ENCODE data around the gene UPB1.

UPB1 gene

DNA sequence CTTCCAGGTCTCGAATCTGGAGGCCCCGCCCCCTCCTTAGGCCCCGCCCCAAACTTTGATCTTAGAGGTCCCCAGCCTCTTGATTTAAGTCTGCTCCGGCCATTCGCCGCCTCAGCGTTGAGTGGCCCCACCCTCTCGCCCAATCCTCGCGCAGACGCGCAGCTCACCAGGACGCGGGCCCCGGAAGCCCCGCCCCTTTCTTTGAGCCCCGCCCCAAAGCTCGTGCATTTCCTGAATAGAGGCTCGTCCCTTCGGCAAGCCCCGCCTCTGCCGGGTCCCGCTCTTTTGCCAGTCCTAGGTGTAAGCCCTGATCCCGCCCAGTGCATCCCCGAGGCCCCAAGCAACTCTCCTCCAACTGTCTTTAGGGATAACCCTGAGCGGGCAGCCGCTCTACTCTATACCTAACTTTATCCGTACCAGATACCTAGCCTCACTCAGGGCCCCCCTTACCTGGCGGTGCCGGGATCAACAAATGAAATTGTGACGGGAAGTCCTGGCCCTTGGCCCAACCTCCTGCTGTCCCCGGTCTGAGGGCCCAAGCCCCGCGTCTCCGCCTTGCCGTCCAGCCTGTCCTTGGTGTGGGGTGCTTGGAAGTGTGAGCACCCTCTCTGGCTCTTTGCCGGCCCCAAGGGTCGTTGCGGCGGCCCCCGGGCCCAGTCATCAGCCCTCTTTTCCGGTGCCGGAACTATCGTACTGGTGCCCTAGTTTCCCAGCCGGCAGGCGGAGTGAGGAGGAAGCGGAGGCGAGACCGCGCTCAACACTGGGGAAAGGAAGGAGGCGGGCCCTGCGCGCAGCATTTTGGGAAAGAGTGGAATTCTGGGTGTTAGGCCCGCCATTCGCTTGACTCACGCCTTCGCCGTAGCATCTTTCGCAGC lies 60.3 kb downstream of the UPB1 start, which contains the start of gene SNRPD3:
Gene SNRPD3, plus strand, starts transcription at position 835 of the 875 bp plus-strand sequence. CDS start 1,676 bp downstream, outside the sequence.
- ATAC-seq (replicated peaks): peak; percentile 83
- Mint-ChIP-seq H3K9me3 (no peaks in the 10 kb centered on the region), H3K27me3 (no peaks in the 10 kb centered on the region), H3K36me3 (ENCODE audit: insufficient read depth) (peaks cover 41% of the 10 kb centered on the region), H3K27ac (peak within 1 kb of the TSS; percentile 95 to 99), H3K4me3 (peak within 1 kb of the TSS; percentile 98 to 99), H3K4me1 (ENCODE audit: low read depth in 2 of 2) (peaks cover 53 to 65% of the 10 kb centered on the region in 2 donors)
- DNase-seq: peak; percentile 94 to 96 (median 95)

DNA sequence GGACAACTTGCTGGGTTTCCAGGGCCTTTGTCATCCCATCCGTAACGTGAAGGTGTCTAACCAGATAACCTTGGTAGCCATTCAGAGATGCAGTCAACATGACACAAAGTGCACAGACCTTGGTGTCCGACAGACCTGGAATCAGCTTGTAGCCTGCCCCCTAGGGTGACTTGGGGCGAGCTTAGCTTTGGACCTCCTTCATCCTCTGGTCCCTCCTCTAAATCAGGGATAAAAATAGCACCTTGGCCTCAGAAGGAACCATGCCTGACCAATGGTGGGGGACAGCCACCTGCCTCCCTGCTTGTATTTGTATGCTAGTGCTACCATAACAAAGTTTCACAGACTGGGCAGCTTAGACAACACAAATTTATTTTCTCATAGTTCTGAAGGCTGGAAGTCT lies 64.3 kb downstream of the UPB1 start:
- Mint-ChIP-seq H3K4me3 (no peak overlapping the region), H3K9me3 (no peaks in the 10 kb centered on the region), H3K27me3 (no peaks in the 10 kb centered on the region), H3K36me3 (ENCODE audit: insufficient read depth) (peaks cover 59% of the 10 kb centered on the region), H3K4me1 (ENCODE audit: low read depth in 2 of 2) (peaks cover 37 to 59% of the 10 kb centered on the region in 2 donors), H3K27ac (no peak overlapping the region)
- no peak for ATAC-seq (replicated peaks)
- DNase-seq: no peak

DNA sequence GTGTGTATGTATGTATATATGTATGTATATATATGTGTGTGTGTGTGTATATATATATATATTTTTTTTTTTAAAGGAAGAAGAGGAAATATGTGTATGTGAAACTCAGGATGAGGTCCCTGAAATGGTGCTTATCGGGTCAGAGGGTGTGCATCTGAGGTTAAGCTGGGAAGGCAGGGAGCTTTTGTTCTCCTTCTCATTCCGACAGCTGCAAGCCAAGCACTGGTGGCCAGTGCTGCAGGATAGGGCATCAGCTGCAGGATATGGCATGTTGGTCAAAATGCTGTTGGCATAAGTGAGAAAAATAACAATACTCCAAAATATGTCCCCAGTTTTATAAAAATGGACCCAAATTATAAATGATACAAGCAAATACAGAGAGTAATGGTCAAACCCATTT lies 68.1 kb downstream of the UPB1 start:
- peak overlapping the region in 1 of 2 donors; percentile 49 for H3K27ac Mint-ChIP-seq
- no peaks in the 10 kb centered on the region for H3K27me3 Mint-ChIP-seq
- ATAC-seq (replicated peaks) (no peak), DNase-seq (no peak)
- H3K4me3 Mint-ChIP-seq: no peak overlapping the region
- H3K36me3 Mint-ChIP-seq (ENCODE audit: insufficient read depth): peaks cover 73% of the 10 kb centered on the region
- H3K4me1 Mint-ChIP-seq (ENCODE audit: low read depth in 2 of 2): peaks cover 31 to 54% of the 10 kb centered on the region in 2 donors
- no peaks in the 10 kb centered on the region for H3K9me3 Mint-ChIP-seq

DNA sequence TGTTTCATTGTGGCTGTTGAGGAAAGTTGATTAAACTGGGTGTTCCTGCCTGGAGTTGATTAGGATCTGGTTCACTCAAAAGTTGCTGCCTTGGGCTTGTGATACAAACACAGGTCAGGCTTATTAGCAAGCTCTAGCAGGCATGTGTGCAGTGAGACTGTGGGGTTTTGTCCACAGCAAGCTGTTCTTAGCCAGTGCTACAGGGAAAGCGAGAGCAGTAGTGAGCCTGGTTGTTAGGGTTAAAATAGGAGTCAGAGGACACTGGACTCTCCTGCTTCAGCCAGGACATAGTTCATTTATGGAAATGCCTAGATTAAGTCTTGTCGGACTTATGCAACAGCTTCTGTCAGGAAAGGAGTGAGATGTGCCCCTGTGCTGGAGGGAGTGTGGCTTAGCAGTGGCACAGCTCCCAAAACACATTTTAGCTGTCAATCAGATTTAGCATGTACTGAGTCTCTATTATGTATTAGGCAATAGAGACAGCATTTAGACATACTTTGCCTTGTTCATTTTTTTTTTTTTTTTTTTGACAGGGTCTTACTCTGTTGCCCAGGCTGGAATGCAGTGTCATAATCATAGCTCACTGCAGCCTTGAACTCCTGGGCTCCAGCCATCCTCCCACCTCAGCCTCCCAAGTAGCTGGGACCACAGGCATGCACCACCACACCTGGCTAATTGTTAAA lies 69.4 kb downstream of the UPB1 start:
- peak overlapping the region; percentile 49 to 77 for H3K27ac Mint-ChIP-seq
- H3K4me1 Mint-ChIP-seq (ENCODE audit: low read depth in 2 of 2): peaks cover 23 to 44% of the 10 kb centered on the region in 2 donors
- H3K36me3 Mint-ChIP-seq (ENCODE audit: insufficient read depth): peaks cover 72% of the 10 kb centered on the region
- no peaks in the 10 kb centered on the region for H3K27me3 Mint-ChIP-seq
- no peaks in the 10 kb centered on the region for H3K9me3 Mint-ChIP-seq
- ATAC-seq (replicated peaks): no peak
- H3K4me3 Mint-ChIP-seq: peak overlapping the region in 1 of 2 donors; percentile 30
- DNase-seq: no peak

DNA sequence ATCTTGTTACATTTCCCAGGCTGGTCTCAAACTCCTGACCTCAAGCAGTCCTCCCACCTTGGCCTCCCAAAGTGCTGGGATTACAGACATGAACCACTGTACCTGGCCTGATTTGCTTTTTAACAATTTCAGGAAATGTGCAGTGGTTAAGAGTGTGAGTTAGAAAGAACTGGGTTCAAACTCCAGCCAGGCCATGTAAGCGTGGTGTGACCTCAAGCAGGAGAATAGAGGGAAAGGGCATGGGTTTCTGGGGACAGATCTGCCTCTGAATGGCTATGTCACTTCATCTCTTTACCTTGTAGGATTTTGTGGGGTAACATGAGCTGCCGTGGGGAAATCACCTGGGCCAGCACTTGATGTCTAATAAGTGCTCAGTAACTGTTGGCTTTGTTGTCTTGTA lies 69.9 kb downstream of the UPB1 start:
- Mint-ChIP-seq H3K9me3 (no peaks in the 10 kb centered on the region), H3K4me1 (ENCODE audit: low read depth in 2 of 2) (peaks cover 23 to 44% of the 10 kb centered on the region in 2 donors), H3K36me3 (ENCODE audit: insufficient read depth) (peaks cover 72% of the 10 kb centered on the region), H3K27ac (peak overlapping the region; percentile 49 to 77), H3K4me3 (no peak overlapping the region), H3K27me3 (no peaks in the 10 kb centered on the region)
- no peak for DNase-seq
- no peak for ATAC-seq (replicated peaks)

DNA sequence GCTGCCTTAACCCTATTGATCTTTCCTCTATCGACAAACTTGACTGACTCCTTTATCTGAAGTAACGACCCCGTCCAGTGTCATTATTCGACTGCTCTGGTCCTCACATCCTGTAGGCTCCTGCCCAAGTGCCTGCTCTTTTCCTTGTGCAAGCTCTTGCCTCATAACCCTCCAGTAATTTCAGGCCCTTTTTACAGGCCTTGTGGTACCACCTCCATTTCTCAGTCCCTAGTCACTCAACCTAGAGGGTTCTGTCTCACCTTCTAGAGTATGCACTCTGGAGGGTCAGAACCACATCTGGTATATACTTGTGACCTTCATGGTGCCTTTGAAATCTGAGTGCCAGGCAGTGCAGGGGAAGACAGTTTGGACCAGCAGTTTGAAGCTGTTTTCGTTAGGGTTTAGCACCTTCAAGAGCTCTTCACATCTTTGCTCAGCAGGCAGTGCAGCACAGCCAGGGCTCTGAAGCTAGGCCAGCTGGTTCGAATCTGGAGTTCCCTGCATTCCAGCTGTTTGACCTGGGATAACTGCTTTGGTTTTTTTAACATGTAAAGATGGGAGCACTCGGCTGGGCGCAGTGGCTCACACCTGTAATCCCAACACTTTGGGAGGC lies 71.9 kb downstream of the UPB1 start:
- peak overlapping the region in 1 of 2 donors; percentile 57 for H3K27ac Mint-ChIP-seq
- ATAC-seq (replicated peaks): no peak
- peaks cover 71% of the 10 kb centered on the region for H3K36me3 Mint-ChIP-seq (ENCODE audit: insufficient read depth)

DNA sequence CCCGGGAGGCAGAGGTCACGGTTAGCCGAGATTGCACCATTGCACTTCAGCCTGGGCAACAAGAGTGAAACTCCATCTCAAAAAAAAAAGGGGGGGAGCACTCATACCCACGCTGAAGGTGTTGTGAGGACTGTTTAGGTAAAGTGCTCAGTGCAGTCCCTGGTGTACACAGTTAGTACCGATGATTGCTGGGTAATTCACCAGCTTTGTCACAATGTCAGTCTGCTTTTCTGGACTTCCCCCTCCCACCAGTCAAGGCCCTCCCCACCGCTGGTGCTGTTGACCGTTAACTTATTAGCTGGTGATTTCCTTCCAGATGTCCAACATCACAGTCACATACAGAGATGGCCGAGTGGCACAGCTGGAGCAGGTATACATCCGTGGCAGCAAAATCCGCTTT lies 72.5 kb downstream of the UPB1 start:
- DNase-seq: no peak
- Mint-ChIP-seq H3K4me3 (no peak overlapping the region), H3K27me3 (no peaks in the 10 kb centered on the region), H3K4me1 (ENCODE audit: low read depth in 2 of 2) (peaks cover 21 to 34% of the 10 kb centered on the region in 2 donors), H3K27ac (peak overlapping the region in 1 of 2 donors; percentile 57), H3K36me3 (ENCODE audit: insufficient read depth) (peaks cover 71% of the 10 kb centered on the region), H3K9me3 (no peaks in the 10 kb centered on the region)
- no peak for ATAC-seq (replicated peaks)

More for the DNA sequence above, 71.9 kb downstream of the UPB1 start:
- H3K4me3 Mint-ChIP-seq: no peak overlapping the region
- H3K4me1 Mint-ChIP-seq (ENCODE audit: low read depth in 2 of 2): peaks cover 21 to 34% of the 10 kb centered on the region in 2 donors
- no peak for DNase-seq
- no peaks in the 10 kb centered on the region for H3K9me3 Mint-ChIP-seq
- no peaks in the 10 kb centered on the region for H3K27me3 Mint-ChIP-seq

DNA sequence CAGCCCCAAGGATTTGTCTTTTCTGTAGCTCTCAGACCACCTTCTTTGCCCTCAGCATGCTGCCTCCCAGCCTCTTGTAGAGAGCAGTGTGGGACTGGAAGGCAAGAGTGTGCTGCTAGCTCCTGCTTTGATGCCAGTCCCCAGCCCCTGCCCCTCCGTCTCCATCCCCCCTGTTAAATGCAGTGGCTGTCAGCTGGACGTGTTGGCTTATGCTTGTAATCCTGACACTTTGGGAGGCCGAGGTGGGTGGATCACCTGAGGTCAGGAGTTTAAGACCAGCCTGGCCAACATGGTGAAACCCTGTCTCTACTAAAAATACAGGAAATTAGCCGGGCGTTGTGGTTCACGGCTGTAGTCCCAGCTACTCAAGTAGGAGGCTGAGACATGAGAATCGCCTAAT lies 76.1 kb downstream of the UPB1 start:
- no peaks in the 10 kb centered on the region for H3K27me3 Mint-ChIP-seq
- no peak for DNase-seq
- peaks cover 90% of the 10 kb centered on the region for H3K36me3 Mint-ChIP-seq (ENCODE audit: insufficient read depth)
- H3K4me1 Mint-ChIP-seq (ENCODE audit: low read depth in 2 of 2): peaks cover 6 to 11% of the 10 kb centered on the region in 2 donors
- no peak overlapping the region for H3K4me3 Mint-ChIP-seq
- H3K9me3 Mint-ChIP-seq: no peaks in the 10 kb centered on the region
- no peak for ATAC-seq (replicated peaks)
- H3K27ac Mint-ChIP-seq: peak overlapping the region in 1 of 2 donors; percentile 19

DNA sequence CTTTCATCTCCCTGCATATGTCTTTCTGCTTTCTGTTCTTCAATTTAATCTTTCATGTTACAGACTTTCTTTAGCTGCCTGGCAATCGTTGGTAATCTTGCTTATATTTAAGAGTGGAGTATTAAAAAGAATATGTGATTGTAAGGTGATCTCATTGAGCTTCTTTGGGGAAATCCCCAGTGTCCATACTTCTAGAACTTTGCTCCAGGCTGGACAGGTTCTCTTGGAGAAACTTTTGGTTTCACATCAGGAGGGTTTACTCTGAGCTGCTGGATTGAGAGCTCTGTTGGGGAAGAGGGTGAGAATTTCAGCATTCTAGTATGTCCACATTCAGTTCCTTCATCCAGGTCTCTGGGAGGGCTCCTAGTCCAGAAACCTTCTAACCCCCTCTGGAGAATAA lies 81.6 kb downstream of the UPB1 start:
- H3K4me1 Mint-ChIP-seq (ENCODE audit: low read depth in 2 of 2): peaks cover 0 to 2% of the 10 kb centered on the region in 2 donors
- H3K36me3 Mint-ChIP-seq (ENCODE audit: insufficient read depth): peaks cover 44% of the 10 kb centered on the region
- DNase-seq (no peak), ATAC-seq (replicated peaks) (no peak)
- peak overlapping the region; percentile 9 to 44 for H3K27ac Mint-ChIP-seq
- H3K27me3 Mint-ChIP-seq: no peaks in the 10 kb centered on the region
- no peaks in the 10 kb centered on the region for H3K9me3 Mint-ChIP-seq
- no peak overlapping the region for H3K4me3 Mint-ChIP-seq

Data from effector memory CD8-positive, alpha-beta T cell (primary cell).